ENCODE results near the gene POLR2E. TPM values are rescaled to one million over a fixed set of nuclear protein-coding genes. Genes with fewer than 3 reads are reported as not detected.
A peak's percentile ranks its signal among the peaks of the same experiment; 100 is the strongest.

The POLR2E gene
- total RNA-seq, 1 donor from 2014 or later: 156 TPM

DNA sequence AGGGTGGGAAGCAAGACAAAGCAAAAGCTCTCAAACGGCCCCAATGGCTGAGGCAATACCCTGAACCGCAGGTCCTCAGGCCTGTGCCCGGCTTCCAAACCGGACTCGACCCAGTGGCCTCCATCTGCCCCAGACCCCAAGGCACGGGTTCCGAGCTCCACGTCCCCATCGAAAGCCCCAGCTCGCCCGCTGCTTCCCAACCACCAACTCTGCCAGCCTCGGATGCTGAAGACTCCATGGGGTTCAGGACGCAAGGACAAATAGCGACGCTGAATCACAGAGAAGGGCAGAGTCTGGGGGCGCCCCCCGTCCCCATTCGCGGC is 559 bp downstream of the POLR2E start:
- no peaks in the 10 kb centered on the region for H3K9me3 Mint-ChIP-seq (ENCODE audit: unreplicated experiment)
- peak overlapping the region; percentile 58 for H3K27ac Mint-ChIP-seq (ENCODE audit: unreplicated experiment)
- H3K4me1 Mint-ChIP-seq (ENCODE audit: unreplicated experiment): peaks cover 28% of the 10 kb centered on the region
- no peak for DNase-seq (ENCODE audit: extremely low spot score, unreplicated experiment)
- H3K36me3 Mint-ChIP-seq (ENCODE audit: unreplicated experiment): no peaks in the 10 kb centered on the region
- H3K4me3 Mint-ChIP-seq (ENCODE audit: unreplicated experiment): peak overlapping the region; percentile 88
- TF ChIP-seq, protein P1, sequence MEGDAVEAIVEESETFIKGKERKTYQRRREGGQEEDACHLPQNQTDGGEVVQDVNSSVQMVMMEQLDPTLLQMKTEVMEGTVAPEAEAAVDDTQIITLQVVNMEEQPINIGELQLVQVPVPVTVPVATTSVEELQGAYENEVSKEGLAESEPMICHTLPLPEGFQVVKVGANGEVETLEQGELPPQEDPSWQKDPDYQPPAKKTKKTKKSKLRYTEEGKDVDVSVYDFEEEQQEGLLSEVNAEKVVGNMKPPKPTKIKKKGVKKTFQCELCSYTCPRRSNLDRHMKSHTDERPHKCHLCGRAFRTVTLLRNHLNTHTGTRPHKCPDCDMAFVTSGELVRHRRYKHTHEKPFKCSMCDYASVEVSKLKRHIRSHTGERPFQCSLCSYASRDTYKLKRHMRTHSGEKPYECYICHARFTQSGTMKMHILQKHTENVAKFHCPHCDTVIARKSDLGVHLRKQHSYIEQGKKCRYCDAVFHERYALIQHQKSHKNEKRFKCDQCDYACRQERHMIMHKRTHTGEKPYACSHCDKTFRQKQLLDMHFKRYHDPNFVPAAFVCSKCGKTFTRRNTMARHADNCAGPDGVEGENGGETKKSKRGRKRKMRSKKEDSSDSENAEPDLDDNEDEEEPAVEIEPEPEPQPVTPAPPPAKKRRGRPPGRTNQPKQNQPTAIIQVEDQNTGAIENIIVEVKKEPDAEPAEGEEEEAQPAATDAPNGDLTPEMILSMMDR (IDR thresholded peaks at IDR 0.05): no peak
- no peaks in the 10 kb centered on the region for H3K27me3 Mint-ChIP-seq (ENCODE audit: unreplicated experiment)

DNA sequence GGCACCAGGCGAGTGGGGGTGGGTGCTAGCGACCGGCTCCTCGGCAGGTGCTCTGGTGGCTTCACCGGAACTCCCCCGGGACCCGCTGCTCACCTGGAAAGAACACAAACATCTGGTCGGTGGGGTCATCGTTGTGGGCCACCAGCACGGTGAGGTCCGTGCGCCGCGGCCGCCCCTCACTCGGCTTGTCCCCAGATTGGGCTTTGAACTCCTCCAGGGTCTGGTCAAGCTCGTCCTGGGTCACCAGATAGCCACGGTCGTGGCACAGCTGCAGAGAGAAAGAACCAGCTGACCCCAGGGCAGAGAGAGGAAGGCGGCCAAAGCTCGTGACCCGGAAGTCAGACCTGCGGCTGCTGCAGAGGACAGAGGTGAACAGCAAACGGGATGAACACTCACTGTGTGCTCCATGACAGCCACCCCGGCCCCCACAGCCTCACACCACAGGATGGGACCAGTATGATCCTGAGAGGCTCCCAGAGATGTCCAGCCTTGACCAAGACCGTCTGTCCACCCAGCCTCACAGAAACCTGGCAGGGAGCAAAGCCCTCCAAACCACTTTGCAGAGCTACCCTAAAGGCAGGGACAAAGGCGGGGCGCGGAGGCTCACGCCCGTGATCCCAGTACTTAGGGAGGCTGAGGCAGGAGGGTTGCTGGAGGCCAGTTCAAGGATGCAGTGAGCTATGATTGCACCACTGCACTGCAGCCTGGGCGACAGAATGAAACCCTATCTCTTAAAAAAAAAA is 1.2 kb downstream of the POLR2E start:
- TF ChIP-seq, protein P1 (IDR thresholded peaks at IDR 0.05): no peak
- H3K4me3 Mint-ChIP-seq (ENCODE audit: unreplicated experiment): peak overlapping the region; percentile 88
- peaks cover 25% of the 10 kb centered on the region for H3K4me1 Mint-ChIP-seq (ENCODE audit: unreplicated experiment)
- H3K27me3 Mint-ChIP-seq (ENCODE audit: unreplicated experiment): no peaks in the 10 kb centered on the region
- no peak for DNase-seq (ENCODE audit: extremely low spot score, unreplicated experiment)
- H3K27ac Mint-ChIP-seq (ENCODE audit: unreplicated experiment): peak overlapping the region; percentile 58
- H3K36me3 Mint-ChIP-seq (ENCODE audit: unreplicated experiment): no peaks in the 10 kb centered on the region
- H3K9me3 Mint-ChIP-seq (ENCODE audit: unreplicated experiment): no peaks in the 10 kb centered on the region

DNA sequence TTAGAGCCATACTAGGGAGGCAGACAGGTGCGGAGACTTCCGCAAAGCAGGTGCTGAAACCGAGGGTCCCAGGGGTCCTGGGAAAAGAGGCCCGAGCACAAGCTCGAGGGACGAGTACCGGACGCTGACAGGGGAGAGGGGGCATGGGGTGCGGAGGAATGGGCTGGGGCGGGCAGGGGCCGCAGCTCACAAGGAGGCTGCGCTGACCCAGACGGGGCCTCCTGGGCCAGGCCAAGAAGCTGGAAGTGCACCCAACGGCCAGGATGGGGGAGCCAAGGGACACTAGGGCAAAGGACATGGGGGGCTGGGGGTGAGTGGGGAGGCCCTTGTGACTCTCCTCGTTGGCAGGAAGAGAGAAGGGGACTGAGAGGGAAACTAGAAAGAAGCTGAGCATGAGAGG is 1.8 kb downstream of the POLR2E start:
- H3K4me3 Mint-ChIP-seq (ENCODE audit: unreplicated experiment): peak overlapping the region; percentile 88
- peaks cover 21% of the 10 kb centered on the region for H3K4me1 Mint-ChIP-seq (ENCODE audit: unreplicated experiment)
- H3K9me3 Mint-ChIP-seq (ENCODE audit: unreplicated experiment): no peaks in the 10 kb centered on the region
- TF ChIP-seq, protein P1 (IDR thresholded peaks at IDR 0.05): no peak
- no peaks in the 10 kb centered on the region for H3K36me3 Mint-ChIP-seq (ENCODE audit: unreplicated experiment)
- no peaks in the 10 kb centered on the region for H3K27me3 Mint-ChIP-seq (ENCODE audit: unreplicated experiment)
- H3K27ac Mint-ChIP-seq (ENCODE audit: unreplicated experiment): no peak overlapping the region
- DNase-seq (ENCODE audit: extremely low spot score, unreplicated experiment): no peak

DNA sequence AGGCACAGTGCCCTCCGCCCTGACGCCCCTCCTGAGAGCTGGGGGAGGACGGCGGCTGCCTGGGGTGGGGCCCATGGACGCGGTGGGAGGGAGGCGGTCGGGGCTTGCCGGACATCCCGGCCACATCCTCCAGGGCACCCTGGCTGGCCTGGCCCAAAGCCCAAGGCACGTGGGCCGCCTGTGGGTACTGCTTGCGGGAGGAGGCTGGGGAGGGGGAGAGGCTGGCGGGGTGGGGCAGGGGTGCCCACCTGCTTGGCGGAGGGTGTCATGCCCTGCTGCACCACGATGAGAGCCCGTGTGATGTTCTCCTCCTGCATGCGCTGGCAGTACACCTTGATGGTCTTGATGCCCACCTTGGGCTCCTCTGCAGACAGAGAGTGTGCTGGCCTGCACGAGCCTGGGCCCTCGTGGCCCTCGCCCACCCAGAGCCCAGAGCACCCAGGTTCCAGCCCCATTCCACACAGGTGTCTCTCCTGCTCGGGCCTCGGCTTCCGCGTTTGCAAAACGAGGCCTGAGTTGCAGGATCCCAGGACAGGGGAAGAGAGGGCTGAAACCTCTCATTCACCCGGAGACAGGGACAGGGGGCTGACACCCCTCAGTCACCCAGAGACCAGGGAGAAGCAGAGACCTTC is 3.5 kb downstream of the POLR2E start:
- no peak overlapping the region for H3K27ac Mint-ChIP-seq (ENCODE audit: unreplicated experiment)
- no peak overlapping the region for H3K4me3 Mint-ChIP-seq (ENCODE audit: unreplicated experiment)
- H3K9me3 Mint-ChIP-seq (ENCODE audit: unreplicated experiment): no peaks in the 10 kb centered on the region
- H3K36me3 Mint-ChIP-seq (ENCODE audit: unreplicated experiment): peaks cover 4% of the 10 kb centered on the region
- peaks cover 18% of the 10 kb centered on the region for H3K4me1 Mint-ChIP-seq (ENCODE audit: unreplicated experiment)
- DNase-seq (ENCODE audit: extremely low spot score, unreplicated experiment): no peak
- TF ChIP-seq, protein P1 (IDR thresholded peaks at IDR 0.05): no peak
- no peaks in the 10 kb centered on the region for H3K27me3 Mint-ChIP-seq (ENCODE audit: unreplicated experiment)

DNA sequence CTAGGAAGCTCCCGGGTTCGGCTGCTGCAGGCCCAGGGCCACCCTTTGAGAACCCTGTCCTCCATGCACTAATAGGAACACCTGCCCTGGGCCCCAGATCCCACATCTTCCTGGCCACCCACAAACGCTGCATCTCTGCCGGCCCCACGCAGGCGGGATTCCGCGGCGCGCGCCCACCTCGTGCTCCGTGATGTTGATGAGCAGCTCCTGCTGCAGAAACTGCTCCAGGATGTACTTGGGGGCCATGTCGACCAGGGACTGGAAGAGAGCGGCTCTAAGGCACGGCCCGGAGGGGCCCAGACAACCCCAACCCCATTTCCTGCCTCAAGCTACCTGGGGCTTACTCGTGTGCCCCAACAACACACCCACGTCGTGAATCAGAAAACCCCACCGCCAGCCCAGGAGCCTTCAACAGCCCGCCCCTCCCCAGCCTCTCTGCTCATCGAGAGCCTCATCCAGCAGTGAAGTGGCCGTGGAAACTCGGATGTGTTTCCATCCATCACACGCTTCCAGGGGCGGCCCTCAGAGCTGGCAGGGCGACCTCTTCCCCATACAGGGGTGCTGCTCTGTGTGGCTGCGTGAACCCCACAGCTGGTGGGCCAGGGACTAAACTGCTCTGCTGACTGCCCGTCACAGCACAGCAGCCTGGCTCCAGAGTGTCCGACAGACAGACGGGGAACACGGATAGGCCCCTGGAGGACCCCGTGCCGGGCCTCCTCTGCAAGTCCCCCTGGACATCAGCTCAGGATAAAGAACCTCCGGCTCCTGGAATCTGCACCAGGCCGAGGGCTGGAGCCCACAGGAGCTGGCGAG is 4.2 kb downstream of the POLR2E start:
- Mint-ChIP-seq H3K27ac (ENCODE audit: unreplicated experiment) (no peak overlapping the region), H3K4me1 (ENCODE audit: unreplicated experiment) (peaks cover 17% of the 10 kb centered on the region), H3K27me3 (ENCODE audit: unreplicated experiment) (no peaks in the 10 kb centered on the region), H3K36me3 (ENCODE audit: unreplicated experiment) (peaks cover 4% of the 10 kb centered on the region), H3K4me3 (ENCODE audit: unreplicated experiment) (no peak overlapping the region), H3K9me3 (ENCODE audit: unreplicated experiment) (no peaks in the 10 kb centered on the region)
- TF ChIP-seq, protein P1 (IDR thresholded peaks at IDR 0.05): no peak
- DNase-seq (ENCODE audit: extremely low spot score, unreplicated experiment): no peak

Data from osteocyte (in vitro differentiated cells).